ENCODE data around the gene SLCO4A1. TPM values are rescaled to one million over a fixed set of nuclear protein-coding genes. Genes with fewer than 3 reads are reported as not detected.
A peak's percentile ranks its signal among the peaks of the same experiment; 100 is the strongest.

SLCO4A1 gene
- total and polyA plus RNA-seq, 2 of the 4 experiments (the other 2 are of a cell fraction), result 0.72 to 1.1 TPM

- no peak for DNase-seq
- ChIA-PET CTCF (no interaction called here), POLR2A (ENCODE audit: unreplicated experiment) (no interaction called here)
- no peak overlapping the region for H3K23ac ChIP-seq (ENCODE audit: low read depth, low read length)
- TF ChIP-seq SMC3 (IDR thresholded peaks at IDR 0.05; ENCODE audit: low read depth, low read length) (no peak), RFX5 (IDR thresholded peaks at IDR 0.05; ENCODE audit: low read depth, low read length) (no peak), POLR2A (IDR thresholded peaks at IDR 0.05; ENCODE audit: low read depth, low read length) (no peak), MAZ (IDR thresholded peaks at IDR 0.05; ENCODE audit: borderline replicate concordance, low read depth, low read length) (no peak), BHLHE40 (IDR thresholded peaks at IDR 0.05; ENCODE audit: low read depth, low read length) (no peak), MAFK (IDR thresholded peaks at IDR 0.05; ENCODE audit: low read depth, low read length) (no peak), CEBPB (IDR thresholded peaks at IDR 0.05; ENCODE audit: low read depth, low read length) (no peak), FOS (IDR thresholded peaks at IDR 0.05; ENCODE audit: low read depth, low read length) (no peak), MXI1 (IDR thresholded peaks at IDR 0.05; ENCODE audit: borderline replicate concordance, low read depth, low read length) (no peak)
- TF ChIP-seq, protein P1, sequence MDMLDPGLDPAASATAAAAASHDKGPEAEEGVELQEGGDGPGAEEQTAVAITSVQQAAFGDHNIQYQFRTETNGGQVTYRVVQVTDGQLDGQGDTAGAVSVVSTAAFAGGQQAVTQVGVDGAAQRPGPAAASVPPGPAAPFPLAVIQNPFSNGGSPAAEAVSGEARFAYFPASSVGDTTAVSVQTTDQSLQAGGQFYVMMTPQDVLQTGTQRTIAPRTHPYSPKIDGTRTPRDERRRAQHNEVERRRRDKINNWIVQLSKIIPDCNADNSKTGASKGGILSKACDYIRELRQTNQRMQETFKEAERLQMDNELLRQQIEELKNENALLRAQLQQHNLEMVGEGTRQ (IDR thresholded peaks at IDR 0.05; ENCODE audit: low read depth, low read length), result no peak
- no peaks in the 10 kb centered on the region for H3K79me1 ChIP-seq (ENCODE audit: low read depth in 1 of 2, low read length in 2 of 2)
- in situ Hi-C loops (cut with MboI; ENCODE audit: low sequenced_read_pairs), result loop anchor here (10.0 to 25.0 kb wide), 2 partner anchors 110 to 328 kb away; no protein-coding TSS in a partner anchor
- no peak overlapping the region for H4K91ac ChIP-seq (ENCODE audit: insufficient read depth, low read depth, low read length)
- H2BK20ac ChIP-seq (ENCODE audit: low read depth, low read length), result no peak overlapping the region
- no peaks in the 10 kb centered on the region for H3K36me3 ChIP-seq (ENCODE audit: control insufficient read depth, insufficient read depth, low read length)
- no peak overlapping the region for H3K4me2 ChIP-seq (ENCODE audit: low read depth, low read length)
- H2AFZ ChIP-seq (replicated peaks; ENCODE audit: low read length, poor library complexity), result no peak overlapping the region
- no peak overlapping the region for H3K4ac ChIP-seq (ENCODE audit: low read depth, low read length)
- H3K27me3 ChIP-seq (ENCODE audit: control insufficient read depth, insufficient read depth, low read length), result peaks cover 36% of the 10 kb centered on the region
- H3K4me3 ChIP-seq (ENCODE audit: insufficient read depth, low read depth, low read length), result no peak overlapping the region
- no peak for ATAC-seq (ENCODE audit: low read depth)
- H3K9me1 ChIP-seq (ENCODE audit: insufficient read depth, low read length), result no peaks in the 10 kb centered on the region
- H3K9ac ChIP-seq (ENCODE audit: low read depth, low read length), result no peak overlapping the region
- intact Hi-C loops (cut with micrococcal nuclease), result no loop called here
- peak overlapping the region; percentile 44 for H2AK9ac ChIP-seq (replicated peaks; ENCODE audit: low read depth, low read length, poor library complexity)
- no peak overlapping the region for H2BK15ac ChIP-seq (ENCODE audit: low read depth, low read length)
- H3K56ac ChIP-seq (ENCODE audit: extremely low read depth, insufficient read depth, low read length), result no peak overlapping the region
- no peak overlapping the region for H4K8ac ChIP-seq (ENCODE audit: low read depth in 2 of 2, low read length in 2 of 2)
- no peak overlapping the region for H3K14ac ChIP-seq (replicated peaks; ENCODE audit: low read depth, low read length)
- dilution Hi-C loops (cut with HindIII; ENCODE audit: low sequenced_read_pairs, unreplicated experiment), result no loop called here
- H3K18ac ChIP-seq (ENCODE audit: low read depth, low read length), result no peak overlapping the region
- 83% methylated on average over 24 of the region's 34 CpGs; no CpG with 5 or more reads in 1 of the 2 experiments for WGBS, 2 experiments (ENCODE audit: extremely low coverage in 2 of 2, insufficient read length in 1 of 2)
- no peak overlapping the region for H2BK120ac ChIP-seq (ENCODE audit: low read depth, low read length)
- H3K27ac ChIP-seq (ENCODE audit: insufficient read depth, low read length), result no peak overlapping the region
- H4K20me1 ChIP-seq (ENCODE audit: insufficient read depth, low read length), result no peaks in the 10 kb centered on the region
- H3K9me3 ChIP-seq (ENCODE audit: control insufficient read depth, insufficient read depth, low read length), result peaks cover 6% of the 10 kb centered on the region; the same call in 1 of the 2 replicates
- H4K5ac ChIP-seq (ENCODE audit: low read depth, low read length), result no peak overlapping the region
- no peak overlapping the region for H2BK5ac ChIP-seq (ENCODE audit: low read depth, low read length, poor library complexity, severe bottlenecking)
- no peak overlapping the region for H2AK5ac ChIP-seq (ENCODE audit: low read depth, low read length)
- H3K4me1 ChIP-seq (ENCODE audit: control insufficient read depth, insufficient read depth, low read length), result no peaks in the 10 kb centered on the region; the same call in 1 of the 2 replicates
- no TSS peak for BruUV-seq (replicated peaks)
Observed at GRCh38 chr20:62614961-62615680, 27.2 kb upstream of the SLCO4A1 start.

Data from IMR-90 (cell line).